K562 (cell line): ENCODE data around the gene BTRC. TPM values are rescaled to one million over a fixed set of nuclear protein-coding genes. Genes with fewer than 3 reads are reported as not detected.

Source experiments
- ATAC-seq: fragments of 200-7000 bp; cut with Tn5 transposase; 3 replicates; pipeline ENCODE4 v1.9.1; 2020; ENCODE audit warnings: moderate library complexity
- BruUV-seq: library from RNA; stranded (reverse); fragments of 400-500 nt; replicated peaks from 2 replicates; lab custom pipeline; 2021; lab: Mats Ljungman, UMichigan
- CTCF ChIA-PET: fragments of 300-600 bp; formaldehyde crosslinking; extraction: SDS; loops from one replicate; lab custom pipeline; 2021; ENCODE audit warnings: low intra/inter-chr PET ratio; lab: Yijun Ruan, JAX
- POLR2A ChIA-PET: fragments of 300-600, 350-650 bp; sonication (Branson Sonifier 250); formaldehyde crosslinking; extraction: SDS; loops from one replicate; lab custom pipeline; 2021; ENCODE audit warnings: antibody characterized with exemption, inconsistent platforms; lab: Yijun Ruan, JAX
- DNase-seq, 4 experiments: peaks; one replicate each; pipeline versions ENCODE4 v3.0.0 to v3.0.0-alpha.2; 2011 to 2018; ENCODE audit warnings: low spot score in 3 of 4, mixed read lengths in 3 of 4; ENCODE audit errors: extremely low read depth in 1 of 4
- FAIRE-seq: peaks from 2 replicates; lab custom pipeline; 2011; peaks lifted over from hg19 to GRCh38; lab: Jason Lieb, UNC
- H2AFZ ChIP-seq: 2 replicates; pipeline ENCODE4 v1.6.0; 2011; ENCODE audit warnings: low read depth, low read length, control low read depth, inconsistent platforms
- H3K27ac ChIP-seq: fragments of 200-600 bp; 3 replicates; pipeline ENCODE4 v1.8.0; 2011; ENCODE audit warnings: low read depth, mild to moderate bottlenecking, control low read depth, inconsistent platforms, low read length, moderate library complexity, mixed read lengths; ENCODE audit errors: extremely low read depth
- H3K27me3 ChIP-seq, 2 experiments: fragments of 300-600 bp in 1 of 2; 2 replicates in 1 of 2; 3 replicates in 1 of 2; pipeline versions ENCODE4 v1.6.0 to v1.8.0; 2011; ENCODE audit warnings: inconsistent platforms in 2 of 2, low read length in 2 of 2, mild to moderate bottlenecking in 1 of 2, mixed read lengths in 1 of 2, moderate library complexity in 1 of 2; ENCODE audit not compliant: control insufficient read depth in 2 of 2, insufficient read depth in 2 of 2
- H3K36me3 ChIP-seq: fragments of 300-600 bp; 3 replicates; pipeline ENCODE4 v1.8.0; 2011; ENCODE audit warnings: mild to moderate bottlenecking, low read length, inconsistent platforms; ENCODE audit not compliant: control insufficient read depth, insufficient read depth
- H3K4me1 ChIP-seq, 2 experiments: fragments of 200-600 bp in 1 of 2; replicated peaks in 1 of 2; 2 replicates in 1 of 2; 3 replicates in 1 of 2; pipeline versions ENCODE4 v1.5.1 to v1.8.0; 2011; ENCODE audit warnings: inconsistent platforms in 2 of 2, low read length in 2 of 2, mild to moderate bottlenecking in 1 of 2, mixed read lengths in 1 of 2, moderate library complexity in 1 of 2; ENCODE audit not compliant: control insufficient read depth in 2 of 2, insufficient read depth in 2 of 2
- H3K4me2 ChIP-seq: 2 replicates; pipeline ENCODE4 v1.6.1; 2011; ENCODE audit warnings: low read length, control low read depth, inconsistent platforms, mixed read lengths; ENCODE audit not compliant: insufficient read depth
- H3K4me3 ChIP-seq: fragments of 200-600 bp; sonication (generic), shearing (Covaris generic); 2 replicates; pipeline ENCODE4 v1.5.1; 2016; ENCODE audit warnings: control low read depth, inconsistent platforms
- H3K79me2 ChIP-seq: fragments of 200-600 bp; 3 replicates; pipeline ENCODE4 v1.8.0; 2011; ENCODE audit warnings: low read length, inconsistent platforms; ENCODE audit not compliant: control insufficient read depth, insufficient read depth
- H3K9ac ChIP-seq, 2 experiments: 2 replicates each; pipeline versions ENCODE4 v1.6.0 to v1.6.1; 2011; ENCODE audit warnings: low read depth in 2 of 2, low read length in 2 of 2, control low read depth in 1 of 2, inconsistent platforms in 1 of 2, mild to moderate bottlenecking in 1 of 2, mixed read lengths in 1 of 2; ENCODE audit not compliant: insufficient read depth in 1 of 2
- H3K9me1 ChIP-seq: one replicate; pipeline ENCODE4 v1.6.0; 2011; ENCODE audit warnings: inconsistent platforms, mild to moderate bottlenecking, low read length, moderate library complexity; ENCODE audit not compliant: control insufficient read depth, insufficient read depth
- H3K9me3 ChIP-seq: replicated peaks from 2 replicates; pipeline ENCODE4 v1.5.1; 2011; ENCODE audit warnings: low read depth, low read length, inconsistent platforms; ENCODE audit not compliant: control insufficient read depth, insufficient read depth
- H4K20me1 ChIP-seq: replicated peaks from 2 replicates; pipeline ENCODE4 v1.6.1; 2011; ENCODE audit warnings: low read length, inconsistent platforms, mixed read lengths; ENCODE audit not compliant: control insufficient read depth, insufficient read depth
- BMI1 ChIP-seq: fragments of 150-350 bp; IDR thresholded peaks from 2 replicates; pipeline ENCODE4 v1.6.1; 2014; ENCODE audit warnings: low read length
- CREB3 ChIP-seq: fragments of 450-650 bp; conservative IDR thresholded peaks from 2 replicates; pipeline ENCODE4 v1.6.1; 2016; ENCODE audit warnings: missing genetic modification characterization, low read depth, mild to moderate bottlenecking, missing compliant biosample characterization, moderate library complexity
- FIP1L1 ChIP-seq: fragments of 200-400 bp; formaldehyde crosslinking; IDR thresholded peaks from 2 replicates; pipeline ENCODE4 v1.6.1; 2018; ENCODE audit warnings: mild to moderate bottlenecking, low read depth, low read length; ENCODE audit not compliant: poor library complexity, severe bottlenecking
- FOSL1 ChIP-seq: fragments of 200-800 bp; sonication (Bioruptor generic); conservative IDR thresholded peaks from 2 replicates; pipeline ENCODE4 v1.6.1; 2016; ENCODE audit warnings: missing genetic modification characterization, missing compliant biosample characterization
- HINFP ChIP-seq: fragments of 450-650 bp; conservative IDR thresholded peaks from 2 replicates; pipeline ENCODE4 v1.6.1; 2016; ENCODE audit warnings: missing genetic modification characterization, low read depth, mild to moderate bottlenecking, control low read depth, missing compliant biosample characterization
- NCOA4 ChIP-seq: fragments of 450-650 bp; IDR thresholded peaks from 2 replicates; pipeline ENCODE4 v1.6.1; 2018; ENCODE audit warnings: mild to moderate bottlenecking; ENCODE audit not compliant: partially characterized antibody
- NFATC3 ChIP-seq: fragments of 450-650 bp; IDR thresholded peaks from 2 replicates; pipeline ENCODE4 v1.6.1; 2017; ENCODE audit warnings: mild to moderate bottlenecking
- PHF8 ChIP-seq: fragments of 200-600 bp; sonication (generic); IDR thresholded peaks from 2 replicates; pipeline ENCODE4 v1.6.1; 2012; ENCODE audit warnings: mixed run types, mild to moderate bottlenecking, inconsistent platforms, low read length, moderate library complexity, borderline replicate concordance
- POLR3A ChIP-seq: IDR thresholded peaks from 2 replicates; pipeline ENCODE4 v1.6.1; 2011; ENCODE audit warnings: borderline replicate concordance, mild to moderate bottlenecking, moderate library complexity; ENCODE audit not compliant: insufficient read length, insufficient read depth; ENCODE audit errors: extremely low read depth
- SREBF1 ChIP-seq: fragments of 150-350 bp; IDR thresholded peaks from 2 replicates; pipeline ENCODE4 v1.6.1; 2014; ENCODE audit warnings: antibody characterized with exemption, low read depth, low read length, borderline replicate concordance
- SRSF3 ChIP-seq: fragments of 200-400 bp; formaldehyde crosslinking; IDR thresholded peaks from 2 replicates; pipeline ENCODE4 v1.6.1; 2016; ENCODE audit warnings: mild to moderate bottlenecking, low read length, moderate library complexity; ENCODE audit not compliant: insufficient read depth
- TOE1 ChIP-seq, 2 experiments: fragments of 450-650 bp in 1 of 2; sonication (generic) in 1 of 2; formaldehyde crosslinking in 1 of 2; IDR thresholded peaks; 2 replicates each; pipeline versions ENCODE4 v1.7.1 to v1.8.0; 2016 to 2022; ENCODE audit warnings: borderline replicate concordance in 2 of 2, mild to moderate bottlenecking in 2 of 2, antibody characterized with exemption in 1 of 2, inconsistent platforms in 1 of 2, low read depth in 1 of 2, missing genetic modification reagents in 1 of 2, moderate library complexity in 1 of 2
- U2AF2 ChIP-seq: fragments of 200-400 bp; formaldehyde crosslinking; optimal IDR thresholded peaks from 2 replicates; pipeline ENCODE3; 2017; ENCODE audit warnings: low read depth, mild to moderate bottlenecking, low read length
- ZNF408 ChIP-seq: fragments of 250-450 bp; sonication (Bioruptor Pico); IDR thresholded peaks from 2 replicates; pipeline ENCODE4 v1.4.0; 2020; ENCODE audit warnings: low read depth, mild to moderate bottlenecking, moderate library complexity
- ZNF41 ChIP-seq: fragments of 250-450 bp; sonication (Bioruptor Pico); conservative IDR thresholded peaks from 2 replicates; pipeline ENCODE4 v1.4.0; 2020; ENCODE audit warnings: mild to moderate bottlenecking
- ZNF583 ChIP-seq: fragments of 250-450 bp; sonication (Bioruptor Pico); IDR thresholded peaks from 2 replicates; pipeline ENCODE4 v1.4.0; 2020
- WGBS: fragments of 100-300 bp; shearing (Covaris generic); methylation state at CpG from one replicate; pipeline ENCODE4 v1.1.6; 2016; ENCODE audit warnings: low coverage, mixed read lengths; ENCODE audit not compliant: insufficient coverage; ENCODE audit errors: missing lambda C conversion rate; 5-methylcytosine and 5-hydroxymethylcytosine counted together
- in situ Hi-C: fragments of 300-500 bp; cut with MboI; formaldehyde crosslinking; loops from 4 replicates; pipeline ENCODE4 v1.15.0; 2018; ENCODE audit warnings: inconsistent platforms, mixed read lengths
- intact Hi-C: fragments of 100-400 bp; cut with micrococcal nuclease; formaldehyde crosslinking; loops from 2 replicates; pipeline ENCODE4 v1.14.2; 2022
- polyA plus RNA-seq, 8 experiments: library from polyadenylated mRNA; depleted of rRNA in 4 of 8; stranded (reverse) in 5 of 8; unstranded in 3 of 8; fragments of >200 nt; fragmentation: Nextera tagmentation in 2 of 8; fragmentation: Illumina TruSeq in 1 of 8; extraction: Ambion mirVana in 2 of 8; extraction: Trizol in 1 of 8; gene quantifications; 2 replicates each; pipeline versions ENCODE4 v1.2.1 to v1.2.3, GENCODE V29; 2011 to 2014; ENCODE audit warnings: inconsistent platforms in 1 of 8, missing spikeins in 1 of 8
- total RNA-seq, 7 experiments: library from RNA; depleted of rRNA in 6 of 7; stranded (reverse); fragments of >200 nt in 6 of 7; fragmentation: Illumina TruSeq in 2 of 7; extraction: Trizol in 2 of 7; gene quantifications; 2 replicates each; pipeline versions ENCODE4 v1.2.1 to v1.2.3, GENCODE V29; 2011 to 2021; ENCODE audit warnings: low replicate concordance in 1 of 7
- TF ChIP-seq, protein P1 (sequence below): fragments of 450-650 bp; IDR thresholded peaks from 2 replicates; pipeline ENCODE4 v1.6.1; 2016
- TF ChIP-seq, protein P2 (sequence below): fragments of 450-650 bp; IDR thresholded peaks from 2 replicates; pipeline ENCODE4 v1.6.1; 2018; ENCODE audit warnings: mild to moderate bottlenecking, low read depth; ENCODE audit not compliant: partially characterized antibody

The BTRC gene
- total and polyA plus RNA-seq, 9 of the 15 experiments (the other 6 are each of a cell fraction or from before 2014, with no cell fraction given): 1.6 to 15.4 (median 7.0) TPM

DNA sequence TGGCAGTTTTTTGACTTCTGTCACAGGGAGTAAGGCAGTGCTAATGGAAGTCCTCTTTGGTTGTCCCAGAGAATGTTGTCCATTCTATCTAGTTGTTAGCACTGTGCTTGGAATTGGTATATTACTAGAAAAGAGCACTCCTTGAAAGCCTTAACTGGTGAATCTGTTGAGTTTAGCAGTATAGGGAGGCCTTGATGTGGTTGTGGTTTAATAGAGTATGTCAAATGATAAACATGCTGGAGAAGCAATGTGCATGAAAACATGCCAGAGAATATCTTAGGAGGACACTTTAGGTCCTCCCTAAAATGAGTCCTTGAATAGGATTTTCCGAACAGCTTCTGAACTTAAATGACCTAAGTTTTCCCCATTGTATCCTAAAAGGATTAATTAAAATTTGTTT is 98.6 kb downstream of the BTRC start:
- no peaks in the 10 kb centered on the region for H4K20me1 ChIP-seq
- intact Hi-C loops: no loop called here
- H3K9ac ChIP-seq: no peak overlapping the region
- CTCF ChIA-PET: no interaction called here
- POLR2A ChIA-PET: interaction anchor here (2.3 kb wide), 1 partner anchor 12 kb away, joined by 10 read pairs; no protein-coding TSS in a partner anchor
- no peak overlapping the region for H3K4me2 ChIP-seq
- in situ Hi-C loops: no loop called here
- H3K27me3 ChIP-seq: no peaks in the 10 kb centered on the region
- no peak overlapping the region for H2AFZ ChIP-seq
- 56% methylated on average over 1 of the region's 1 CpG for whole genome bisulfite sequencing
- no peaks in the 10 kb centered on the region for H3K9me1 ChIP-seq
- H3K4me3 ChIP-seq: no peak overlapping the region
- peaks cover 6% of the 10 kb centered on the region; the same call in 2 of the 3 replicates for H3K79me2 ChIP-seq
- no peak for FAIRE-seq
- H3K27ac ChIP-seq: no peak overlapping the region
- H3K9me3 ChIP-seq: no peaks in the 10 kb centered on the region
- BruUV-seq: no TSS peak
- DNase-seq: no peak
- ATAC-seq: no peak
- H3K4me1 ChIP-seq: peaks cover 4 to 40% of the 10 kb centered on the region in 2 experiments; a peak in 4 of 5 replicates
- no peaks in the 10 kb centered on the region for H3K36me3 ChIP-seq
- TF ChIP-seq NFATC3 (no peak), FOSL1 (no peak), PHF8 (no peak), FIP1L1 (no peak), NCOA4 (no peak), SRSF3 (no peak), ZNF41 (CRISPR knock-in tag) (no peak), ZNF583 (CRISPR knock-in tag) (no peak), ZNF408 (CRISPR knock-in tag) (no peak), POLR3A (no peak), TOE1 (IDR thresholded peaks at IDR 0.05; ENCODE audit: borderline replicate concordance) (no peak), TOE1 (CRISPR knock-in tag; IDR thresholded peaks at IDR 0.05; ENCODE audit: borderline replicate concordance, low read depth) (no peak), CREB3 (tag) (no peak), BMI1 (no peak), HINFP (tag) (no peak), U2AF2 (no peak), SREBF1 (no peak)
- TF ChIP-seq, protein P1, sequence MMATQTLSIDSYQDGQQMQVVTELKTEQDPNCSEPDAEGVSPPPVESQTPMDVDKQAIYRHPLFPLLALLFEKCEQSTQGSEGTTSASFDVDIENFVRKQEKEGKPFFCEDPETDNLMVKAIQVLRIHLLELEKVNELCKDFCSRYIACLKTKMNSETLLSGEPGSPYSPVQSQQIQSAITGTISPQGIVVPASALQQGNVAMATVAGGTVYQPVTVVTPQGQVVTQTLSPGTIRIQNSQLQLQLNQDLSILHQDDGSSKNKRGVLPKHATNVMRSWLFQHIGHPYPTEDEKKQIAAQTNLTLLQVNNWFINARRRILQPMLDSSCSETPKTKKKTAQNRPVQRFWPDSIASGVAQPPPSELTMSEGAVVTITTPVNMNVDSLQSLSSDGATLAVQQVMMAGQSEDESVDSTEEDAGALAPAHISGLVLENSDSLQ: no peak
- TF ChIP-seq, protein P2, sequence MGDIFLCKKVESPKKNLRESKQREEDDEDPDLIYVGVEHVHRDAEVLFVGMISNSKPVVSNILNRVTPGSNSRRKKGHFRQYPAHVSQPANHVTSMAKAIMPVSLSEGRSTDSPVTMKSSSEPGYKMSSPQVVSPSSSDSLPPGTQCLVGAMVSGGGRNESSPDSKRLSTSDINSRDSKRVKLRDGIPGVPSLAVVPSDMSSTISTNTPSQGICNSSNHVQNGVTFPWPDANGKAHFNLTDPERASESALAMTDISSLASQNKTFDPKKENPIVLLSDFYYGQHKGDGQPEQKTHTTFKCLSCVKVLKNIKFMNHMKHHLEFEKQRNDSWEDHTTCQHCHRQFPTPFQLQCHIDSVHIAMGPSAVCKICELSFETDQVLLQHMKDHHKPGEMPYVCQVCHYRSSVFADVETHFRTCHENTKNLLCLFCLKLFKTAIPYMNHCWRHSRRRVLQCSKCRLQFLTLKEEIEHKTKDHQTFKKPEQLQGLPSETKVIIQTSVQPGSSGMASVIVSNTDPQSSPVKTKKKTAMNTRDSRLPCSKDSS: no peak
